HG03575 (cell line): Measurements from ENCODE around the gene GLYATL1.

Experiments used
- ATAC-seq: cut with Tn5 transposase; IDR thresholded peaks from one replicate; pipeline ENCODE4 v1.9.1; 2021; ENCODE audit not compliant: unreplicated experiment, insufficient number of reproducible peaks, low FRiP score; ENCODE audit errors: extremely low read depth

GLYATL1 gene

GRCh38 chr11:58923300-58923788, 15.9 kb upstream of the GLYATL1 start:
- peak; percentile 80 for ATAC-seq

- ATAC-seq = no peak
Observed at GRCh38 chr11:58924230-58924629, 15.1 kb upstream of the GLYATL1 start.

- no peak for ATAC-seq
Observed at GRCh38 chr11:58926251-58926650, 13.0 kb upstream of the GLYATL1 start.

GRCh38 chr11:58926695-58927094, 12.6 kb upstream of the GLYATL1 start:
- no peak for ATAC-seq

- ATAC-seq = no peak
Observed at GRCh38 chr11:58927393-58928106, 11.7 kb upstream of the GLYATL1 start.

- ATAC-seq = no peak
Observed at GRCh38 chr11:58928107-58928499, 11.2 kb upstream of the GLYATL1 start.

- ATAC-seq = no peak
Observed at GRCh38 chr11:58928691-58929090, 10.6 kb upstream of the GLYATL1 start.

- no peak for ATAC-seq
Observed at GRCh38 chr11:58930926-58931325, 8.4 kb upstream of the GLYATL1 start.

GRCh38 chr11:58933661-58934060, 5.6 kb upstream of the GLYATL1 start:
- ATAC-seq = no peak

- ATAC-seq = no peak
Observed at GRCh38 chr11:58934945-58935513, 4.3 kb upstream of the GLYATL1 start.

- ATAC-seq = no peak
Observed at GRCh38 chr11:58938398-58938797, 890 bp upstream of the GLYATL1 start.

- ATAC-seq = no peak
Observed at GRCh38 chr11:58940028-58940427, 740 bp downstream of the GLYATL1 start.

GRCh38 chr11:58941838-58942237, 2.5 kb downstream of the GLYATL1 start:
- no peak for ATAC-seq

- no peak for ATAC-seq
Observed at GRCh38 chr11:58945663-58946062, 6.4 kb downstream of the GLYATL1 start.

GRCh38 chr11:58949184-58949583, 9.9 kb downstream of the GLYATL1 start:
- ATAC-seq = no peak

GRCh38 chr11:58957922-58958321, 18.6 kb downstream of the GLYATL1 start:
- ATAC-seq = no peak

- no peak for ATAC-seq
Observed at GRCh38 chr11:58958500-58958899, 19.2 kb downstream of the GLYATL1 start.

- ATAC-seq = no peak
Observed at GRCh38 chr11:58963551-58964104, 24.3 kb downstream of the GLYATL1 start.

- ATAC-seq = no peak
Observed at GRCh38 chr11:58965246-58965985, 26.1 kb downstream of the GLYATL1 start.

GRCh38 chr11:58968251-58968711, 29.0 kb downstream of the GLYATL1 start:
- no peak for ATAC-seq
